Measurements from ENCODE around the gene PNPLA7. TPM values are rescaled to one million over a fixed set of nuclear protein-coding genes. Genes with fewer than 3 reads are reported as not detected.

The PNPLA7 gene
- total and polyA plus RNA-seq, 2 of the 8 experiments (the other 6 are each of a cell fraction or from before 2014, with no cell fraction given) = 0.35 to 0.47 TPM

GRCh38 chr9:137457406-137458193 is 92.6 kb downstream of the PNPLA7 start:
- H3K56ac ChIP-seq (replicated peaks; ENCODE audit: insufficient read length, low read depth, low read length) = no peak overlapping the region
- 92% methylated on average over 39 of the region's 44 CpGs; no CpG with 5 or more reads in 1 of the 2 experiments for WGBS, 2 experiments (ENCODE audit: extremely low coverage in 1 of 2, insufficient coverage in 1 of 2, insufficient read length in 1 of 2, insufficient replicate concordance in 2 of 2, low coverage in 1 of 2, low lambda C conversion rate in 2 of 2, missing lambda C conversion rate in 1 of 2)
- H3K79me1 ChIP-seq (ENCODE audit: low read depth, low read length) = peaks cover 3% of the 10 kb centered on the region; the same call in 1 of the 2 replicates
- no peak overlapping the region for H3K23ac ChIP-seq (ENCODE audit: insufficient read length)
- no peak overlapping the region for H2BK5ac ChIP-seq (ENCODE audit: low read depth, low read length)
- H3K79me2 ChIP-seq (ENCODE audit: control insufficient read depth in 1 of 2, insufficient read depth in 2 of 2, low read length in 2 of 2) = no peaks in the 10 kb centered on the region; a peak in 1 of 4 replicates
- H4K8ac ChIP-seq (ENCODE audit: extremely low read depth, insufficient read depth, low read length) = peak overlapping the region; percentile 25; the same call in 1 of the 2 replicates
- no peaks in the 10 kb centered on the region; a peak in 1 of 4 replicates for H3K9me3 ChIP-seq (ENCODE audit: insufficient read depth in 2 of 2, low read depth in 1 of 2, low read length in 1 of 2)
- no peak for DNase-seq (ENCODE audit: low read depth in 1 of 2, low spot score in 2 of 2)
- peak overlapping the region in 3 of 4 experiments; percentile 43 to 89 (median 60); a peak in 3 of 8 replicates for H3K4me3 ChIP-seq (ENCODE audit: extremely low read depth in 1 of 4, insufficient read depth in 2 of 4, low read depth in 3 of 4, low read length in 4 of 4)
- H3K4me1 ChIP-seq (replicated peaks in 1 of 4; ENCODE audit: control insufficient read depth in 3 of 4, insufficient read depth in 4 of 4, low read length in 3 of 4) = peaks cover 0 to 30% (median 22%) of the 10 kb centered on the region in 4 experiments; a peak in 6 of 7 replicates
- ChIA-PET POLR2A (ENCODE audit: partially characterized antibody) (no interaction called here), CTCF (ENCODE audit: partially characterized antibody) (interaction anchor here (0.7 to 1.3 kb wide), 3 partner anchors 14 to 155 kb away, joined by 3 to 4 read pairs (median 3); partner anchors contain the start of gene NRARP)
- H2BK120ac ChIP-seq (replicated peaks; ENCODE audit: low read depth, low read length) = no peak overlapping the region
- no peak overlapping the region for H2AK5ac ChIP-seq (ENCODE audit: low read depth, low read length)
- H3K23me2 ChIP-seq (ENCODE audit: low read depth, low read length) = peaks cover 15% of the 10 kb centered on the region; the same call in 1 of the 2 replicates
- H4K20me1 ChIP-seq (replicated peaks in 1 of 2; ENCODE audit: control insufficient read depth in 1 of 2, insufficient read depth in 2 of 2, low read length in 2 of 2) = peaks cover 0 to 11% of the 10 kb centered on the region in 2 experiments
- H3K9ac ChIP-seq (replicated peaks in 1 of 4; ENCODE audit: extremely low read depth in 1 of 4, low read depth in 3 of 4, low read length in 3 of 4) = no peak overlapping the region
- peaks cover 0 to 14% (median 7%) of the 10 kb centered on the region in 4 experiments; a peak in 6 of 8 replicates for H3K36me3 ChIP-seq (ENCODE audit: control insufficient read depth in 2 of 4, insufficient read depth in 4 of 4, low read length in 3 of 4)
- no peak overlapping the region for H3K27ac ChIP-seq (ENCODE audit: low read depth, low read length)
- H3K18ac ChIP-seq (ENCODE audit: extremely low read depth, low read length) = no peak overlapping the region
- H4K5ac ChIP-seq (ENCODE audit: insufficient read length, low read depth, low read length) = no peak overlapping the region
- H3K14ac ChIP-seq (ENCODE audit: insufficient read length) = no peak overlapping the region
- no peak overlapping the region for H2BK15ac ChIP-seq (ENCODE audit: low read length)
- peaks cover 0 to 15% (median 9%) of the 10 kb centered on the region in 4 experiments; a peak in 5 of 7 replicates for H3K27me3 ChIP-seq (replicated peaks in 1 of 4; ENCODE audit: control insufficient read depth in 3 of 4, extremely low read depth in 1 of 4, insufficient read depth in 3 of 4, low read length in 3 of 4)
- H2BK12ac ChIP-seq (ENCODE audit: low read depth, low read length) = 0 out of 2 replicates have a peak overlapping the region, but pooled peaks have one; percentile 9
- no peak overlapping the region for H2AFZ ChIP-seq (ENCODE audit: low read length)
- H2BK20ac ChIP-seq (ENCODE audit: low read length) = no peak overlapping the region
- FAIRE-seq = no peak
- no peak overlapping the region for H3K4ac ChIP-seq (replicated peaks; ENCODE audit: insufficient read length, low read depth, low read length)
- no peak overlapping the region for H4K91ac ChIP-seq (replicated peaks; ENCODE audit: insufficient read length, low read length)
- H3K4me2 ChIP-seq (ENCODE audit: insufficient read depth in 1 of 2, low read depth in 2 of 2, low read length in 2 of 2) = peak overlapping the region; percentile 75 to 93
- no peak for TF ChIP-seq HDAC2 (IDR thresholded peaks at IDR 0.05; ENCODE audit: borderline replicate concordance in 1 of 2, low read depth in 2 of 2, low read length in 2 of 2)
- TF ChIP-seq SRF (IDR thresholded peaks at IDR 0.05; ENCODE audit: low read depth, low read length) = no peak
- no peak for TF ChIP-seq CBX5 (IDR thresholded peaks at IDR 0.05; ENCODE audit: low read depth, low read length)
- TF ChIP-seq EP300 (IDR thresholded peaks at IDR 0.05; ENCODE audit: borderline replicate concordance in 1 of 2, low read depth in 2 of 2, low read length in 2 of 2) = no peak
- TF ChIP-seq JUND (IDR thresholded peaks at IDR 0.05; ENCODE audit: low read length) = no peak
- TF ChIP-seq EGR1 (IDR thresholded peaks at IDR 0.05; ENCODE audit: borderline replicate concordance, low read depth, low read length) = no peak
- TF ChIP-seq E2F6 (IDR thresholded peaks at IDR 0.05) = no peak
- TF ChIP-seq TBP (IDR thresholded peaks at IDR 0.05; ENCODE audit: low read depth, low read length) = no peak
- no peak for TF ChIP-seq MAX (IDR thresholded peaks at IDR 0.05)
- TF ChIP-seq POLR2AphosphoS5 (IDR thresholded peaks at IDR 0.05; ENCODE audit: low read depth, low read length) = no peak

Data from H1 (cell line).